Measurements from ENCODE around the gene ARSK. TPM values are rescaled to one million over a fixed set of nuclear protein-coding genes. Genes with fewer than 3 reads are reported as not detected.

ARSK gene
- total and polyA plus RNA-seq, 10 of the 15 experiments (the other 5 are each of a cell fraction or from before 2014, with no cell fraction given) = 1.6 to 9.5 (median 5.8) TPM

GRCh38 chr5:95537501-95537900 is 17.4 kb upstream of the ARSK start:
- no peak for FAIRE-seq

GRCh38 chr5:95543017-95543705 is 11.7 kb upstream of the ARSK start:
- ChIA-PET POLR2A (interaction anchor here (0.6 to 1.2 kb wide), 2 partner anchors 12 to 1079 kb away, joined by 4 to 7 read pairs; partner anchors contain the start of genes ARSK and SKIC3), SMC1A (ENCODE audit: uncharacterized antibody, unreplicated experiment) (interaction anchor here (0.5 to 1.8 kb wide), 5 partner anchors 9 to 301 kb away, joined by 3 to 5 read pairs (median 3); no protein-coding TSS in a partner anchor), RAD21 (ENCODE audit: unreplicated experiment) (interaction anchor here (0.9 to 1.5 kb wide), 3 partner anchors 12 to 19 kb away, joined by 3 to 4 read pairs (median 4); partner anchors contain the start of genes ARSK and SKIC3), CTCF (no interaction called here)
- H3K4me2 ChIP-seq (ENCODE audit: control insufficient read depth, insufficient read depth) = no peak overlapping the region; the same call in 1 of the 2 replicates
- peaks cover 0 to 17% of the 10 kb centered on the region in 2 experiments; a peak in 2 of 4 replicates for H3K36me3 ChIP-seq (ENCODE audit: control insufficient read depth in 2 of 2, insufficient read depth in 2 of 2, low read length in 1 of 2)
- in situ Hi-C loops (cut with MboI) (no loop called here), intact Hi-C loops (cut with micrococcal nuclease; ENCODE audit: unreplicated experiment) (no loop called here)
- H3K27me3 ChIP-seq (replicated peaks in 1 of 2; ENCODE audit: control insufficient read depth in 2 of 2, insufficient read depth in 2 of 2, low read length in 1 of 2) = no peaks in the 10 kb centered on the region
- no peaks in the 10 kb centered on the region; the same call in 2 of the 3 replicates for H3K9me3 ChIP-seq (replicated peaks; ENCODE audit: control insufficient read depth, insufficient read depth, low read length)
- peak; percentile 93 for ATAC-seq
- H4K20me1 ChIP-seq (ENCODE audit: control insufficient read depth, insufficient read depth) = no peaks in the 10 kb centered on the region
- WGBS (ENCODE audit: insufficient coverage, insufficient replicate concordance, low lambda C conversion rate, missing lambda C conversion rate) = 96% methylated on average over 3 of the region's 3 CpGs
- H3K4me3 ChIP-seq = no peak overlapping the region
- TF ChIP-seq PBX3 (IDR thresholded peaks at IDR 0.05; ENCODE audit: insufficient replicate concordance, low read depth, low read length) (peak; percentile 29), ASH2L (IDR thresholded peaks at IDR 0.05; ENCODE audit: borderline replicate concordance, low read depth) (no peak)
- no TSS peak for BruUV-seq (replicated peaks)
- no peak overlapping the region; the same call in 1 of the 2 replicates for H3K27ac ChIP-seq (ENCODE audit: control insufficient read depth, insufficient read depth)
- peaks cover 1% of the 10 kb centered on the region; the same call in 1 of the 2 replicates for H3K79me2 ChIP-seq (ENCODE audit: control insufficient read depth, insufficient read depth, low read length)
- no peaks in the 10 kb centered on the region; the same call in 1 of the 2 replicates for H3K4me1 ChIP-seq (ENCODE audit: control insufficient read depth, insufficient read depth, low read length)
- H3K9ac ChIP-seq (ENCODE audit: control insufficient read depth, insufficient read depth, low read length) = no peak overlapping the region
- no peak overlapping the region for H2AFZ ChIP-seq (ENCODE audit: control insufficient read depth, low read depth, low read length)
- DNase-seq (ENCODE audit: low read depth, low spot score) = peak; percentile 28
- no peak for FAIRE-seq

More at GRCh38 chr5:95537501-95537900, 17.4 kb upstream of the ARSK start:
- no peaks in the 10 kb centered on the region for H3K4me1 ChIP-seq (ENCODE audit: control insufficient read depth, insufficient read depth, low read length)
- no peak overlapping the region for H3K4me2 ChIP-seq (ENCODE audit: control insufficient read depth, insufficient read depth)
- H3K4me3 ChIP-seq = no peak overlapping the region
- TF ChIP-seq RB1 (IDR thresholded peaks at IDR 0.05; ENCODE audit: borderline replicate concordance) (no peak), RFX5 (IDR thresholded peaks at IDR 0.05; ENCODE audit: low read depth, low read length) (no peak)
- CTCF ChIA-PET = no interaction called here
- no peak overlapping the region for H2AFZ ChIP-seq (ENCODE audit: control insufficient read depth, low read depth, low read length)
- no peaks in the 10 kb centered on the region for H3K79me2 ChIP-seq (ENCODE audit: control insufficient read depth, insufficient read depth, low read length)
- SMC1A ChIA-PET (ENCODE audit: uncharacterized antibody, unreplicated experiment) = interaction anchor here (1.0 kb wide), 1 partner anchor 16 kb away, joined by 3 read pairs; no protein-coding TSS in a partner anchor
- H3K27ac ChIP-seq (ENCODE audit: control insufficient read depth, insufficient read depth) = no peak overlapping the region
- WGBS (ENCODE audit: insufficient coverage, insufficient replicate concordance, low lambda C conversion rate, missing lambda C conversion rate) = 95% methylated on average over 2 of the region's 2 CpGs
- intact Hi-C loops (cut with micrococcal nuclease; ENCODE audit: unreplicated experiment) (no loop called here), in situ Hi-C loops (cut with MboI) (no loop called here)
- H3K27me3 ChIP-seq (replicated peaks in 1 of 2; ENCODE audit: control insufficient read depth in 2 of 2, insufficient read depth in 2 of 2, low read length in 1 of 2) = no peaks in the 10 kb centered on the region
- H3K9ac ChIP-seq (ENCODE audit: control insufficient read depth, insufficient read depth, low read length) = no peak overlapping the region
- no peaks in the 10 kb centered on the region for H4K20me1 ChIP-seq (ENCODE audit: control insufficient read depth, insufficient read depth)
- H3K36me3 ChIP-seq (ENCODE audit: control insufficient read depth in 2 of 2, insufficient read depth in 2 of 2, low read length in 1 of 2) = peaks cover 0 to 10% of the 10 kb centered on the region in 2 experiments; a peak in 1 of 4 replicates
- no TSS peak for BruUV-seq (replicated peaks)
- RAD21 ChIA-PET (ENCODE audit: unreplicated experiment) = no interaction called here
- no peak for ATAC-seq
- DNase-seq (ENCODE audit: low read depth, low spot score) = no peak
- no peaks in the 10 kb centered on the region for H3K9me3 ChIP-seq (replicated peaks; ENCODE audit: control insufficient read depth, insufficient read depth, low read length)
- POLR2A ChIA-PET = no interaction called here

Data from GM12878 (cell line).